Stimulated activated CD4-positive, alpha-beta T cell treated with anti-CD3 and anti-CD28 coated beads, Interleukin-12 subunit alpha, Interleukin-12 subunit beta, amount 100 ng/mL, for 4 hours (primary cell): Measurements from ENCODE around the gene MEIS2.

Source experiments
- DNase-seq: peaks from one replicate; pipeline ENCODE4 v3.0.0-alpha.2; 2020

MEIS2 gene

GRCh38 chr15:36917411-36918267 is 182.7 kb downstream of the MEIS2 start:
- no peak for DNase-seq

- no peak for DNase-seq
Observed at GRCh38 chr15:36914960-36915808, 185.2 kb downstream of the MEIS2 start.

DNA sequence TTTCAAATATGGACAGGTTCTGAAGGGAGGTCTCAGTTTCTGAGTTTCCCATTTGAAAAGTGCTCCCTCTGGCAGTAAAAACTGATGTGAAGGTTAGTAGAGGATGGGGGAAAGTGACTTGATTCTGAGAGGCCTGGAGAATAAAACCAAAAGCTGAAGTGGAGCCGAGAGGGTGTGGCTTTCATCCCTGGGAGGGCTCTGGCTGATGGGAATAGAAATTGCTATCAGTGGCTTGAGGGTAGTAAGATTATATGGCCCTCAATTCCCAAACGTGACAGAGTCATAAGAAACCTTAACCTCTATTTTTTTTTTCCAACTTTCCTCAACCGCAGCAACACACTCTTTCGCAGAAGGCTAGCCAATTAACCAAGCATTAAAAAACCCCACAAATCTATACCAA is 185.9 kb downstream of the MEIS2 start:
- DNase-seq, result no peak

DNA sequence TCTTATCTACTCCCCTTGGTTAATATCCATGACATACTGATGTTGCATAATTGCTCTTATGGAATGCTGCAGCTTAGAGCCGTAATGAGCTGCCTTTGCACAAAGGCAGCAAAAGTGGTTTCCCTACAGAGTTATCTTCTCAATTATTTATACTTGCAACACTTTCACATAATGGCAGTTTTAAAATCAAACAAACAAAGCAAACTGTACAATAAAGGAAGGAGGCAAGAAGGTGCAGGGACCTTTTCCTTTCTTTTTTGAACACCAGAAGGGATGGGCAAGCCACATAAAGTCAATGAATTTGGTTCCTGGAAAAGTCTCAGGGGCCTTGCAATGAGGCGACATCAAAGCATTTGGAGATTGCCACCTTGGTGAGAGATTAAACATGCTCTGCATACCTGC is 188.0 kb downstream of the MEIS2 start:
- no peak for DNase-seq

DNA sequence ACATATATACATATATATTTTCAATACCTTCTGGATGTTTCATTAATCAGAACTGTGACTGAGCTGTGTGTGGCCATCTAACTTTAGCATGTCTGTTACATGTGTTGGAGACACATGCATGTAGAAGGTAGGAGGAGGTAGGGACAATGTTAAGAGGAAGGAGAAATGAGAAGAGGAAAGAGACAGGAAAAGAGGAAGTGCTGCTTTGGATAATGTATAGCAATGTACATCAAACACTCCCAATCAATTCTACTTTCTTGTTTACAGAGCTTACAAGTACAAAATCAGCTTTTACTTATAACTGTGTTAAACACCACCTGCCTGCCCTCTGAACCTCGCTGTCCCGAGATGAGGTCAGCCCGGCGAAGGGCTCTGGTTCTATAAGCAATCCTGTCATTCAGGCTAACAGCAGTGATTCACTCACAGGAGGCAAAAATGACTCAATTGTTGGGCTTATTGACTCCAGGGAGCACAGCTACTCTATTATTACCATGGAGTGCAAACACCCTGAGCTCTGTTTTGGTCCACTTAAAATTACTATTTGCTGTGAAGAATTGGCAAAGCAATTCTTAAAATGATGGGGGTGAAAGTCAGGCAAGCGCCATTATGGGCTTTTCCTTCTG is 188.9 kb downstream of the MEIS2 start:
- DNase-seq, result no peak

GRCh38 chr15:36908991-36909390 is 191.4 kb downstream of the MEIS2 start:
- no peak for DNase-seq

DNA sequence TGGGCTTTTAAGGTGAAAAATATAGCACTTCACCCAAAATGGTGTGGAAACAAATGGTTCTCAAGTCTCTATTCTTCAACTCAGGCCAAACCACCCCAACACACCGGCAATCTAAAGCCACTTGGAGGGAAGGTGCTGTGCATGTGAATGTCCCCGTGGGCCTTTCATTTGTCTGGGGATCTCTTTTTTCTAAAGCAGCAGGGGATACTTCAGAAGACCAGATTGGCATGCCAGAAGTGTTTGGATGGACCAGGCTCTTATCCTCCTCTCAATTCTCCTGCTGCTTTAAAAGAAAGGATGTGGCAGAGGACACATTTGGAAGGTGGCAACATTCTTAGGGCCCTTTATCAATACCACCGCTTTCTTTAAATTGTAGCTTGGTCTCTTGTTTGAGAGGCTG is 193.1 kb downstream of the MEIS2 start:
- no peak for DNase-seq

GRCh38 chr15:36905908-36906307 is 194.4 kb downstream of the MEIS2 start:
- no peak for DNase-seq

DNA sequence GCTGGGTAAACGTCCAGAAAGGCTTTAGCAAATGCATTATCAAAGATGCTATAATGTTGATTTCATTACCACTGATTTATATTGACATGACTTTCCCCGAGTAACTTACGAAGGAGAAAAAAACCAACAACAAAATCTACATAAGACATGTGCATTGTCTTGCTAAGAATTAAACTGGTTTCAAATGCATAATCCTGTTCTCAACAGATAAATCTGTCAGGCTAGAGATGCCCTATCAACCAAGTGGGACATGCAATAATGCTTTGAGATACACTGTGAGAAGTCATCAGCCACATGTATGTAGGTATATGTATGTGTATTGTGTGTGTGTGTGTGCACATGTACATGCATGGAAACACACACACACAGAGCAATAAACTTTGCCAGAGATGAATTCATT is 195.6 kb downstream of the MEIS2 start:
- DNase-seq, result no peak

GRCh38 chr15:36903922-36904556 is 196.3 kb downstream of the MEIS2 start:
- no peak for DNase-seq

DNA sequence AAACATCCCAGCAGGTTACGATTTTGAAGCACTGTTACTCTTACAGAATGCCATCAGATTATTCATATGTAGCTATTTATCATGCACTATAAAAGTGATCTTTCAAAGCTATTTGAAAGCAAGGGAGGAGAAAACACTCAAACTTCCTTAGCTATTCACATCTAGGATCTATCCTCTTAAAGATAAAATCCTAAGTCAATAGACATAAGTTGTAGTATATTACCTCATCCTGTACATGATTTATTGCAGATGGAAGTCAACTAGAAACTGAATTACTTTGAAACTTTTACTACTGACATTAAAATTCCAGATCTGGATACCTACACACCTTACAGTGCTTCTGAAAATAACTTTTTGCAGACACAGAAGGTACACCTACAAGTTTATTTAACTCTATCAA is 197.2 kb downstream of the MEIS2 start:
- no peak for DNase-seq

GRCh38 chr15:36901012-36901411 is 199.3 kb downstream of the MEIS2 start:
- DNase-seq, result no peak

- DNase-seq, result no peak
Observed at GRCh38 chr15:36899696-36900095, 200.7 kb downstream of the MEIS2 start.

GRCh38 chr15:36898536-36899126 is 201.7 kb downstream of the MEIS2 start:
- no peak for DNase-seq

GRCh38 chr15:36897834-36898233 is 202.5 kb downstream of the MEIS2 start:
- no peak for DNase-seq

DNA sequence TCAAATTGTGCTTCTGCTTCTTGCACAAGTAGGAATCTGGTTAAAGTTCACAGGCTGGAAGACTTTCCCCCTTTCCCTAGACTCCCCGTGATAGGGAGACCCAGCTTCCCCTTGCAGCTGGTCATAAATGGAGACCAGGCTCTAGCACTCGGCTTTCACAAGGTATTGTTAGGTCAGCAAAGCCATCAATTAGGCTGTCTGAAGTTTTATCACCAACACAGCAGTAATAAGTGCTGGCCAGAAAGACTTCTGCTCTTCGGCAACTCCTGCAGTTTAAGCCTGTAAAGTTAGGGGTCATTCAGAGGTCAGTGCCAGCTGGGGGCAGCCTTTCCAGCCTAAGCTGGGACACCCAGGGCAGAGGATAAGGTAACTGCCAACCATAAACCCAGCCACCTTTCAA is 203.4 kb downstream of the MEIS2 start:
- no peak for DNase-seq

DNA sequence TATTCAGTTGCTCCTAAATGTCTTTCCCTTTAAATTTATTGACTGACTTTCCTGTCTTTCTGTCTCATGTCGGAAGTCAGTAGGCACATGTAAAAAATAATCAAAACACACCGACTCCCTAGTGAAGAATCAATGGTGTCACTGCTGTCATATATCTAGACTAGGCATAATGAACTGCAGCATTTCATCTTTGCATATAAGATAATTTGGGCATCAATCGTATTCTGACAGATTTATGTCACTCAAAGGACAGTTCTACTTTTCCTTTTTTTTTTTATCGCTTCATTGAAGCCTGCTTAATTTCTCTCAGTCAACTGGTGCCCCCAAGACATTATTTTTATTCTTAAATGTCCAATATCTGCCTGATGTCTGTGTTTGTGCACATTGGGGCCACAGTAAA is 206.3 kb downstream of the MEIS2 start:
- DNase-seq, result no peak

DNA sequence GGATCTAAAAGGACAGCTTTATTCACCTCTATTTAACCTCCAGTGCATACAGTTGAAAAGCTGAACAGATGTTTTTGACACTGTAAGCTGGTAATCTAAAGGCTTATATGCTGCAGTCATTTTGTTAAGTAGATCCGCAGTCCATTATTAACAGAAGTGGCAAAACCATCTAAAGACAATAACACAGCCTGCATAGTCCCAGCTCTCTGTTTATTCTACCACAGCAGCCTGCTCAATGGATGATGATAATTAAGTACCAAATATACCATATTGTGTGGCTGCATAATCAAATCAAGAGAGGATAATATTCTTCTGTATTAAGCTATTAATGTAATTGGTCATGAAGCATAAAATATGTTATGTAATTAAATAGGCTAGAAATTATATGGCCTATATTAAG is 207.1 kb downstream of the MEIS2 start:
- no peak for DNase-seq

DNA sequence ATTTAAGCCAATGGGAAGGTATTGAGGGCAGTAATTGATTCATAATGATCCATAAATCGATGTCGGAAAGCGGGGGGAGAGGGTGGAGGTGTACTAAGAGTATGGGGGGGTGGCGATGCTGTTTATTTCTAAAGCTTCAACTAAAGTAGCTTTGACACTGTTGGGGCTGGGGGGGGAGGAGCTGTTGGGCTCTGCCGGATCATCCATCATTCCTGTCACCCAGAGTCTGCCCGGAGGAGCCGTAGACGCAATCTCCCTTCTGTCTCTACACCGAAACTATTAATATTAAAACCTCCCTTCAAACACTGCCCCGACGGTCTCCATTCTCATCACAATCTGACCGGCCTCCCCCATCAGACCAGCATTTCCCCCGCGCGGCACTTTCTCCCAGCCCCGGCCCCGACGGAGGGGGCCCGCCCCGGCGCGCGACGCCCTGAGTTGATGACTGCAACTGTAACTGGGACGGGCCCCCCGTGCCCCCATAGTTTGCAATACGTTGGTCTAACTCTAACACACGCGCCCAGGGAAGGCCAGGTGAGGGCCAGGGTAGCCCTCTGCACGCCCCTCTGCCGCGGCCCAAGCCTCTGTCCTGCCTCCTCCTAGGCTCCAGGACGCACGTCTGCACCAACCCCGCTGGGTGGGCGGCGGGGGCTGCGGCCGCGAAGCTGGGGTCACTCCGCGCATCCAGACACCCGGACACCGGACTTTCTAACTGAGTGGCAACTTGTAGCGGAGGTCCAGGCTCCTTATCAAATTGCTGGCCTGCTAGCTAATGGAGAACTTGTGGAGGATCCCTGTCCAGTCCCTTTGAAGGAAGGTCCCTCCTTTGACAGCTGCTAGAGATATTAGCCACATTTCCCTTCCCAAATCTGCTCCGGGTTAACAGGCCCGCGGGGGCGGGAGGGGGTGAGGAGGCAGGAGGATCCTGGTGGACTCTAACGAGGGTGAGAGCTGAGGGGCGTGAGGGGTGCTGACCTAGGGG is 212.0 kb downstream of the MEIS2 start:
- no peak for DNase-seq

GRCh38 chr15:36887214-36887961 is 213.0 kb downstream of the MEIS2 start:
- no peak for DNase-seq

GRCh38 chr15:36886701-36887100 is 213.6 kb downstream of the MEIS2 start:
- no peak for DNase-seq
